Fibroblast of pulmonary artery (primary cell): ENCODE measurements around the gene OPN4.

ENCODE experiments used
- DNase-seq: peaks from one replicate; pipeline ENCODE4 v3.0.0-alpha.2; 2010; ENCODE audit warnings: low read depth
- H3K4me3 ChIP-seq: replicated peaks from 2 replicates; pipeline ENCODE4 v1.5.1; 2011; ENCODE audit warnings: low read depth, mild to moderate bottlenecking, control low read depth, low read length, moderate library complexity
- CTCF ChIP-seq: IDR thresholded peaks from 2 replicates; pipeline ENCODE4 v1.5.1; 2011; ENCODE audit warnings: mild to moderate bottlenecking, control low read depth, low read length, inconsistent platforms; ENCODE audit errors: missing control alignments

The OPN4 gene

GRCh38 chr10:86653379-86653778 is 968 bp upstream of the OPN4 start:
- no peak for TF ChIP-seq CTCF
- no peak overlapping the region for H3K4me3 ChIP-seq
- DNase-seq: no peak

GRCh38 chr10:86653987-86654386 is 360 bp upstream of the OPN4 start:
- no peak for DNase-seq
- no peak for TF ChIP-seq CTCF
- H3K4me3 ChIP-seq: no peak overlapping the region

- no peak overlapping the region for H3K4me3 ChIP-seq
- no peak for TF ChIP-seq CTCF
- no peak for DNase-seq
Measured at GRCh38 chr10:86655173-86655540, 810 bp downstream of the OPN4 start.

- no peak for TF ChIP-seq CTCF
- no peak overlapping the region for H3K4me3 ChIP-seq
- DNase-seq: no peak
Measured at GRCh38 chr10:86655596-86655995, 1.2 kb downstream of the OPN4 start.

- DNase-seq: no peak
- TF ChIP-seq CTCF: no peak
- no peak overlapping the region for H3K4me3 ChIP-seq
Measured at GRCh38 chr10:86657011-86657395, 2.7 kb downstream of the OPN4 start.

- TF ChIP-seq CTCF: no peak
- H3K4me3 ChIP-seq: no peak overlapping the region
- no peak for DNase-seq
Measured at GRCh38 chr10:86657396-86658011, 3.2 kb downstream of the OPN4 start.

GRCh38 chr10:86658261-86658741 is 4.0 kb downstream of the OPN4 start:
- no peak for TF ChIP-seq CTCF
- DNase-seq: no peak
- H3K4me3 ChIP-seq: no peak overlapping the region
